ENCODE results near the gene AMT.

Gene AMT

GRCh38 chr3:49387721-49388120, 34.6 kb downstream of the AMT start:
- no peak for DNase-seq (ENCODE audit: low spot score)

GRCh38 chr3:49386056-49386756, 36.1 kb downstream of the AMT start:
- no peak for DNase-seq (ENCODE audit: low spot score)

- DNase-seq (ENCODE audit: low spot score) = no peak
Observed at GRCh38 chr3:49385617-49386016, 36.7 kb downstream of the AMT start.

GRCh38 chr3:49383387-49383786, 38.9 kb downstream of the AMT start:
- no peak for DNase-seq (ENCODE audit: low spot score)

GRCh38 chr3:49378249-49378895, 43.9 kb downstream of the AMT start:
- DNase-seq (ENCODE audit: low spot score) = no peak

- no peak for DNase-seq (ENCODE audit: low spot score)
Observed at GRCh38 chr3:49377483-49377882, 44.8 kb downstream of the AMT start.

- no peak for DNase-seq (ENCODE audit: low spot score)
Observed at GRCh38 chr3:49371946-49372345, 50.3 kb downstream of the AMT start.

- no peak for DNase-seq (ENCODE audit: low spot score)
Observed at GRCh38 chr3:49370585-49371290, 51.5 kb downstream of the AMT start.

Measured in iPS-NIHi11 (cell line).